GM06990 (cell line): ENCODE measurements around the gene MYO5B.

Source experiments
- DNase-seq: peaks from one replicate; pipeline ENCODE4 v3.0.0-alpha.2; 2011; ENCODE audit not compliant: insufficient read length; ENCODE audit errors: extremely low read depth
- H3K27me3 ChIP-seq: replicated peaks from 2 replicates; pipeline ENCODE4 v1.6.0; 2011; ENCODE audit warnings: low read length; ENCODE audit not compliant: control insufficient read depth, insufficient read depth
- H3K36me3 ChIP-seq: 2 replicates; pipeline ENCODE4 v1.5.1; 2011; ENCODE audit warnings: low read length; ENCODE audit not compliant: control insufficient read depth, insufficient read depth
- H3K4me3 ChIP-seq: replicated peaks from 2 replicates; pipeline ENCODE4 v1.5.1; 2011; ENCODE audit warnings: low read depth, mild to moderate bottlenecking, control low read depth, low read length
- TF ChIP-seq, protein P1 (sequence below): IDR thresholded peaks from 2 replicates; pipeline ENCODE4 v1.5.1; 2011; ENCODE audit warnings: low read length, control low read depth, mild to moderate bottlenecking, inconsistent platforms; ENCODE audit not compliant: insufficient read depth, poor library complexity, severe bottlenecking

The MYO5B gene

DNA sequence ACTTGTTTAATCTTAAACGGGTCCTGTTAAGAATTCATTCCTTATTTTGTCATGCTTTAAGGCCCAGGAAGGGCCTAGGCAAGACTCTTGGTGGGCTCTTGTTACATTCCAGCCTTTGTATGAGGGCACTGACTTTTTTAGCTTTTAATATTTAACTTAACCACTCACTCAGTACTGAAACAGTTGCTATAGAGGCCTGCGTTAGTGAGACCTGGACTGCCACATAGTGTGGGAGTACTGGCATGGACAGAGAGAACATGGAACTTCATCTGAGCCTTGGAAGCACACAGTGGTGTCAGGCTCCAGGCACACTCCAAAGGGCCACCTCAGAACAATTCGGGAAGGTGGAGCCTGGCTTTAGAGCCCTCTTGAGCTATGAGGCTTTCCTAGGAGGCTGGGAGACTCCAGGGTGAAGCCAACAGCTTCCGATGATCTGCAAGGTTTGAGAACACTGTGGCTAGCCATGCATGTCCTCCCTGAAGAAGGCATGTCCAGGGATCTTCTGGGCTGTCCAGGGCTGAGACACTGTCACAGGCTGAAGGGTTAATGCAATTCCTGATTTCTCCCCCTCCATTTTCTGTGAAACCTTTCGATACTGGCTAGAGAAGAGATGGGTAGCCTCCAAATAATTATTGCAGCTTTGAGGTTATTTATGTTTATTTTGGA lies 226.2 kb downstream of the MYO5B start:
- Histone ChIP-seq H3K27me3 (peaks cover 4% of the 10 kb centered on the region), H3K4me3 (no peak overlapping the region), H3K36me3 (no peaks in the 10 kb centered on the region)
- no peak for DNase-seq
- TF ChIP-seq, protein P1, sequence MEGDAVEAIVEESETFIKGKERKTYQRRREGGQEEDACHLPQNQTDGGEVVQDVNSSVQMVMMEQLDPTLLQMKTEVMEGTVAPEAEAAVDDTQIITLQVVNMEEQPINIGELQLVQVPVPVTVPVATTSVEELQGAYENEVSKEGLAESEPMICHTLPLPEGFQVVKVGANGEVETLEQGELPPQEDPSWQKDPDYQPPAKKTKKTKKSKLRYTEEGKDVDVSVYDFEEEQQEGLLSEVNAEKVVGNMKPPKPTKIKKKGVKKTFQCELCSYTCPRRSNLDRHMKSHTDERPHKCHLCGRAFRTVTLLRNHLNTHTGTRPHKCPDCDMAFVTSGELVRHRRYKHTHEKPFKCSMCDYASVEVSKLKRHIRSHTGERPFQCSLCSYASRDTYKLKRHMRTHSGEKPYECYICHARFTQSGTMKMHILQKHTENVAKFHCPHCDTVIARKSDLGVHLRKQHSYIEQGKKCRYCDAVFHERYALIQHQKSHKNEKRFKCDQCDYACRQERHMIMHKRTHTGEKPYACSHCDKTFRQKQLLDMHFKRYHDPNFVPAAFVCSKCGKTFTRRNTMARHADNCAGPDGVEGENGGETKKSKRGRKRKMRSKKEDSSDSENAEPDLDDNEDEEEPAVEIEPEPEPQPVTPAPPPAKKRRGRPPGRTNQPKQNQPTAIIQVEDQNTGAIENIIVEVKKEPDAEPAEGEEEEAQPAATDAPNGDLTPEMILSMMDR, result no peak

DNA sequence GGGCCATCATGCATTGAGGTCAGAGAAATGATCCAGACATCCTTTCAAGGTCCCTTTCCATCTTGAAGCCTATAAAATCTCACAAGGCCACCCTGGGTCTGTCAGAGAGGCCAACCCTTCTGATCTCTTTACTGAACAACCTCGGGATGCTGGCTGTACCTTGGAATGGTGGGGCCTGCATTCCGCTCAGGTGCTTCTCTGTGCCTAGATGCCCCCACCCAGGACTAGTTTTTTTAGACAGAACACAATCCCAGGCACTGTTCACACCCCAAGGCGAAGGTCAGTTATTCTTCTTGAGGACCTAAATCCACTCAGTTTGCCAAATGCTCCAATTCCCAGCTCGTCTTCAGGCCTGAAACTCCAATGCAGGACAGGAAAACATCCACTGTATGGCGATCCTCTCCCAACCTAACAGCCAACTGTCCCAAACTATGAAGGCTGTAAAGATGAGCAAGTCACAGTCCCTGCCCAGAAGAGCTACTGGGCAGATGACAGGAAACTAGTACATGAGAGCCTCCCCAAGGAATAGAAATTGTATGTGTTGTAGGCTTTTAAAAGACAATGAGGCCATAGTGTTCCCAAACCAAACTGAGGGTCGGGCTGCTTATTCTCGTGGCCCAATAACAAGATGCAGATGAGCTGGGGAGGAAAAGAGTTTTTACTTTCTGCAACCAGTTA lies 227.2 kb downstream of the MYO5B start:
- H3K36me3 ChIP-seq, result no peaks in the 10 kb centered on the region
- peaks cover 4% of the 10 kb centered on the region for H3K27me3 ChIP-seq
- no peak overlapping the region for H3K4me3 ChIP-seq

DNA sequence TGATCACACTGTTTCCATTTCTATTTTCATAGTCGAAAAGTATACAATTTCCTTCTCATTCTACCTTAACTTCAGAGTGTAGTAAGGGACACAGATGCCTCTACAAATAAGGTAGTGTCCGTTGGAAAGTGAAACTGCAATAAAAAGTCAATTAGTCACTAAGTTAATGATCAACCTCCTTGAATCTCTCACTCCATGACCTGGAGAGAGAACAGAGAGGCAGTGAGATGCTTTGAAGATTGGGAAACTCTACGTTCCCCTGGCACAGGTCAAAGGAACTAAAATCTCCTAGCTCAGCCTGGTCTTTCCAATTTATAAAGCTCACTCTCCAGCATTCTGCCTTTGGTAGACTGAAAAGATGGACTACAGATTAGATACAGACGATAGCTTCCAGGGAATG lies 227.8 kb downstream of the MYO5B start:
- TF ChIP-seq, protein P1, result no peak
- Histone ChIP-seq H3K4me3 (no peak overlapping the region), H3K27me3 (peaks cover 4% of the 10 kb centered on the region), H3K36me3 (no peaks in the 10 kb centered on the region)
- DNase-seq, result no peak

More for the DNA sequence above, 227.2 kb downstream of the MYO5B start:
- no peak for DNase-seq
- TF ChIP-seq, protein P1, result no peak

DNA sequence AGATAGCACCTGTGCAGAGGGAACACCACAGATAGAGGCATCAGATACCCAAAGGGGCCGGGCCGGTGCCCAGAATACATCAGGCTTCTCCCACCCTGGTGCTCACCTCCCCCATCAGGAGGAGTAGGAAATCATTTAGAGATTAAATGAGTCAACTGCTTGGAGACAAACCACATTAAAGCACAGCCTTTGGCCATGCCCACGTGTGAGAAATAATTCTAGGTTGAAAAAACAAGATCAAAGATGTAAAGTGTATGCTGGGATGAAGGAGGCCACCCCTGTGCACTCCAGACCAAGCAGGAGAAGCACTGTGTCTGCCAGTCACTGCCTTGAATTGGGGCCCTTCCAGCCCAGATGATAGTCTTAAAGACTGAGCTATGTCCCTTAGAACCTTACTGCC lies 228.9 kb downstream of the MYO5B start:
- DNase-seq, result no peak
- TF ChIP-seq, protein P1, result no peak
- Histone ChIP-seq H3K27me3 (peaks cover 3% of the 10 kb centered on the region), H3K36me3 (no peaks in the 10 kb centered on the region), H3K4me3 (no peak overlapping the region)

DNA sequence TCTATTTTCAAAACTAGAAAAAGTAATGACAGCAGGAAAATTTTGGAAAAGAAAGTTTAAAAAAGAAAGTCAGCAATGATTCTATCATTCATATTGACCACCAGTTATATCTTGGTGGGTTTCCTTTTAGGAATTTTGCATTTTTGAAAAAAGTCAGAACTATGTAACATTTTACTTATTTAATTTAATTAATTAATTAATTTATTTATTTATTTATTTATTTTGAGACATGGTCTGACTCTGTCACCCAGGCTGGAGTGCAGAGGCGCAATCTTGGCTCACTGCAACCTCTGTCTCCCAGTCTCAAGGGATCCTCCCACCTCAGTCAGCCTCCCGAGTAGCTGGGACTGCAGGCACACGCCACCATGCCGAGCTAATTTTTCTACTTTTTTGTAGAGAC lies 231.7 kb downstream of the MYO5B start:
- Histone ChIP-seq H3K4me3 (no peak overlapping the region), H3K27me3 (peaks cover 1% of the 10 kb centered on the region), H3K36me3 (no peaks in the 10 kb centered on the region)
- DNase-seq, result no peak
- TF ChIP-seq, protein P1, result no peak

DNA sequence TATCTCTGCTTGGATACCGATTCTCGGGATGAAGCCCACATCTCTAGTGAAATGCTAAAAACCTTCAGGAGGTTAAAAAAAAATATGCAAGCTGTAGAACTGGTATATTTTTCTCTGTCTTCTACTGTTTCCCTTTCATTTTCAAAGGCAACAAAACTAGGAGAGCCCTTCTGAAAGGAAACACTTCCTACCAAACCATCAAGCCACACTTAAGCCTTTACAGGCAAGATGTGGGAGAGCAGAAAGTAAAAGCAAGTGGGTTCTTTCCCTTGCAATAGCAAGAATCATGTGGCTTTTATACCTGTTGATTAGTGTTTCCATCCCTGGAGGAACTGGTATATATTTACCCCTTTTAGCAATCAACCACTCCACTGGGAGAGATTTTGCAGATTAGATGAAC lies 233.7 kb downstream of the MYO5B start:
- DNase-seq, result no peak
- peaks cover 1% of the 10 kb centered on the region for H3K27me3 ChIP-seq
- no peak overlapping the region for H3K4me3 ChIP-seq
- no peaks in the 10 kb centered on the region for H3K36me3 ChIP-seq
- TF ChIP-seq, protein P1, result no peak
